Left ventricle myocardium inferior (tissue), 1 donor: Measurements from ENCODE around the gene SHISA7. TPM values are rescaled to one million over a fixed set of nuclear protein-coding genes. Genes with fewer than 3 reads are reported as not detected.

ENCODE experiments used
- DNase-seq: peaks from one replicate; pipeline ENCODE4 v3.0.0-alpha.2; 2020
- H3K27ac ChIP-seq: fragments of 200-600 bp; replicated peaks from 2 replicates; pipeline ENCODE4 v1.8.0; 2021
- H3K27me3 ChIP-seq: fragments of 200-600 bp; 2 replicates; pipeline ENCODE4 v1.8.0; 2021; ENCODE audit warnings: low read depth
- H3K36me3 ChIP-seq: fragments of 200-600 bp; 2 replicates; pipeline ENCODE4 v1.8.0; 2021
- H3K4me1 ChIP-seq: fragments of 200-600 bp; 2 replicates; pipeline ENCODE4 v1.8.0; 2021
- H3K4me3 ChIP-seq: fragments of 200-600 bp; 2 replicates; pipeline ENCODE4 v1.8.0; 2021; ENCODE audit warnings: mild to moderate bottlenecking, moderate library complexity
- H3K9me3 ChIP-seq: fragments of 200-600 bp; replicated peaks from 2 replicates; pipeline ENCODE4 v1.8.0; 2021
- intact Hi-C: fragments of 100-400 bp; cut with micrococcal nuclease; formaldehyde crosslinking; loops from one replicate; pipeline ENCODE4 v1.11.0; 2022
- total RNA-seq: library from RNA; stranded (reverse); fragmentation: NEBNext Ultra II Directional; extraction: Animal tissue kit (Norgen Biotek cat#: 25700); gene quantifications from one replicate; pipeline ENCODE4 v1.2.1, GENCODE V29; 2021
- TF ChIP-seq, protein P1 (sequence below): fragments of 200-600 bp; IDR thresholded peaks from 2 replicates; pipeline ENCODE4 v1.8.0; 2021; ENCODE audit warnings: antibody characterized with exemption, mild to moderate bottlenecking, borderline replicate concordance
- donor health status: DM: no; HTN: yes; CAD: no; lungs with severe emphysema.

SHISA7 gene
- total RNA-seq, 1 donor from 2014 or later, result not detected

DNA sequence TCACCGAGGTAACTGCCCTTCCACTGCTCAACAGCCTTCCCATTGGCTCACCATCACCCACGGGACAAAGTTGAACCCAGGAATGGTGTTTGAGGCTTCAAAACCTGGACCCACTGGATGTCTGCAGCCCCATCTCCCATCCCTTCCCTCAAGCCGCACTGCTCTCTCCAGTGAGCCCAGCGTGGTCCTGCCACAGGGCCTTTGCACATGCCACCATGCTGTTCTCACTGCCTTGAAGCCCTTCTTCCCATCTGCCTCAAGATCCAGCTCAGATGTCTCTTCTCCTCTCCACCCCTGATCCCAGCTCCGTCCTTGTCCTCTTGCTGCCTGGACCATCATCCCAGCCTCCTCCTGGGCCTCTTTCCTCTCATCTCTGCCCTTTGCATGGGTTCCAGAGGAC, 4.0 kb downstream of the SHISA7 start:
- Histone ChIP-seq H3K4me1 (peaks cover 11% of the 10 kb centered on the region), H3K27ac (no peak overlapping the region), H3K4me3 (no peak overlapping the region), H3K27me3 (peaks cover 84% of the 10 kb centered on the region), H3K9me3 (no peaks in the 10 kb centered on the region), H3K36me3 (no peaks in the 10 kb centered on the region)
- no peak for DNase-seq
- intact Hi-C loops, result no loop called here
- TF ChIP-seq, protein P1, sequence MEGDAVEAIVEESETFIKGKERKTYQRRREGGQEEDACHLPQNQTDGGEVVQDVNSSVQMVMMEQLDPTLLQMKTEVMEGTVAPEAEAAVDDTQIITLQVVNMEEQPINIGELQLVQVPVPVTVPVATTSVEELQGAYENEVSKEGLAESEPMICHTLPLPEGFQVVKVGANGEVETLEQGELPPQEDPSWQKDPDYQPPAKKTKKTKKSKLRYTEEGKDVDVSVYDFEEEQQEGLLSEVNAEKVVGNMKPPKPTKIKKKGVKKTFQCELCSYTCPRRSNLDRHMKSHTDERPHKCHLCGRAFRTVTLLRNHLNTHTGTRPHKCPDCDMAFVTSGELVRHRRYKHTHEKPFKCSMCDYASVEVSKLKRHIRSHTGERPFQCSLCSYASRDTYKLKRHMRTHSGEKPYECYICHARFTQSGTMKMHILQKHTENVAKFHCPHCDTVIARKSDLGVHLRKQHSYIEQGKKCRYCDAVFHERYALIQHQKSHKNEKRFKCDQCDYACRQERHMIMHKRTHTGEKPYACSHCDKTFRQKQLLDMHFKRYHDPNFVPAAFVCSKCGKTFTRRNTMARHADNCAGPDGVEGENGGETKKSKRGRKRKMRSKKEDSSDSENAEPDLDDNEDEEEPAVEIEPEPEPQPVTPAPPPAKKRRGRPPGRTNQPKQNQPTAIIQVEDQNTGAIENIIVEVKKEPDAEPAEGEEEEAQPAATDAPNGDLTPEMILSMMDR, result no peak

DNA sequence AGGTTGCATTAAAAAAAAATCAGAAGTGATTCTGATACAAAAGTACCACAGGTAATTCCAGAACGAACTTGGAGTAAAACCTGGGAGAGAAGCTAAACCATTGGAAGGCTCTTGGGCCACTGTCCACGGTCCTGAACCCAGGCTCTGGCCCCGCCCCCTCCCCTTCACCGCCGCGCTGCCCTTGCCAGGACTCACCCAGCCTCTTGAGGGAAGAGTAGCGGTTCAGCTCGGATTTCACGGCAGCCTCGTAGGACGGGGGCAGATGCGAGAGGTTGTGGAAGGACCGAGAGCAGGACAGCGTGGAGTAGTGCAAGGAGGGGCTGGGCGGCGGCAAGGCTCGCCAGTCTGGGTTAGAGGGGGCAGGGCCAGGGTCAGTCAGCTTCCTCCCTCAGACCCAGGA, 5.7 kb downstream of the SHISA7 start:
- peak; percentile 52 for DNase-seq
- peaks cover 85% of the 10 kb centered on the region for H3K27me3 ChIP-seq
- no peak overlapping the region for H3K4me3 ChIP-seq
- no peaks in the 10 kb centered on the region for H3K36me3 ChIP-seq
- intact Hi-C loops, result no loop called here
- peaks cover 11% of the 10 kb centered on the region for H3K4me1 ChIP-seq
- H3K9me3 ChIP-seq, result no peaks in the 10 kb centered on the region
- TF ChIP-seq, protein P1, result no peak
- H3K27ac ChIP-seq, result no peak overlapping the region

DNA sequence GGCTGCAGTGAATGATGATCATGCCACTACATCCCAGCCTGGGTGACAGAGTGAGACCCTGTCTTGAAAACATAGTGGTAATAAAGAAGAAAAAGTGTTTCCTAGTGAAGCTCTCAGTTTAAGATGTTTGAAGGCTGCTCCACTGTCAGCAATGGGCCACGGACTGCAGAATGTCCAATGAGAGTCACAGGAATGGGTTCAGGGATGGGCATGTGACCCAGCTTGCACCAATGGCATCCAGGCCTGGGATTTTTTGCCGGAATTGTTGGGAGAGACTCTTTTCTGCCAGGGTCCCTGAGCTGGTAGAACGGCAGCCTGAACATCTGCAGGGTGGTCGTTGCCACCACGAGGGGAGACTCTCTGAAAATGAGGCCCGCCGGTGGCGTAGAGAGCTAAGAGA, 6.3 kb downstream of the SHISA7 start:
- TF ChIP-seq, protein P1, result no peak
- DNase-seq, result no peak
- no peak overlapping the region for H3K4me3 ChIP-seq
- peaks cover 85% of the 10 kb centered on the region for H3K27me3 ChIP-seq
- no peak overlapping the region for H3K27ac ChIP-seq
- intact Hi-C loops, result no loop called here
- H3K4me1 ChIP-seq, result peaks cover 9% of the 10 kb centered on the region
- H3K36me3 ChIP-seq, result no peaks in the 10 kb centered on the region
- H3K9me3 ChIP-seq, result no peaks in the 10 kb centered on the region

DNA sequence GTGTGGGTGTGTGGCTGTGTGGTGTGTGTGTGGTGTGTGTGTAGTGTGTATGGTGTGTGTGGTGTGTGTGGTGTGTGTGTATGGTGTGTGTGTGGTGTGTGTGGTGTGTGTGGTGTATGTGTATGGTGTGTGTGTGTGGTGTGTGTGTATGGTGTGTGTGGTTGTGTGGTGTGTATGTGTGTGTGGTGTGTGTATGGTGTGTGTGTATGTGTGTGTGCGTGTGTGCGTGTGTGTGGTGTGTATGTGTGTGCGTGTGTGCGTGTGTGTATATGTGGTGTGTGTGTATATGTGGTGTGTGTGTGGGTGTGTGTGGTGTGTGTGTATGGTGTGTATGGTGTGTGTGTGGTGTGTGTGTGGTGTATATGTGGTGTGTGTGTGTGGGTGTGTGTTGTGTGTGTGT, 8.1 kb downstream of the SHISA7 start:
- no peak for DNase-seq
- intact Hi-C loops, result no loop called here
- H3K4me1 ChIP-seq, result no peaks in the 10 kb centered on the region
- no peaks in the 10 kb centered on the region for H3K9me3 ChIP-seq
- TF ChIP-seq, protein P1, result no peak
- no peak overlapping the region for H3K4me3 ChIP-seq
- no peak overlapping the region for H3K27ac ChIP-seq
- H3K36me3 ChIP-seq, result no peaks in the 10 kb centered on the region
- H3K27me3 ChIP-seq, result peaks cover 85% of the 10 kb centered on the region

DNA sequence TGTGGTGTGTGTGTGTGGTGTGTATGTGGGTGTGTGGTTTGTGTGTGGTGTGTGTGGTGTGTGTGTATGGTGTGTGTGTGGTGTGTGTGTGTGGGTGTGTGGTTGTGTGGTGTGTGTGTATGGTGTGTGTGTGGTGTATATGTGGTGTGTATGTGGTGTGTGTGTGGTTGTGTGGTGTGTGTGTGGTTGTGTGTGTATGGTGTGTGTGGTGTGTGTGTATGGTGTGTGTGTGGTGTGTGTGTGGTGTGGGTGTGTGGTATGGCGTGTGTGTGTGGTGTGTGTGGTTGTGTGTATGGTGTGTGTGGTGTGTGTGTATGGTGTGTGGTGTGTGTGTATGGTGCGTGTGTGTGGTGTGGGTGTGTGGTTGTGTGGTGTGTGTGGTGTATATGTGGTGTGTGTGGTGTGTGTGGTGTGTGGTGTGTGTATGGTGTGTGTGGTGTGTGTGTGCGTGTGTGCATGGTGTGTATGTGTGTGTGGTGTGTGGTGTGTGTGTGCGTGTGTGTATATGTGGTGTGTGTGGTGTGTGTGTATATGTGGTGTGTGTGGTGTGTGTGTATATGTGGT, 8.7 kb downstream of the SHISA7 start:
- TF ChIP-seq, protein P1, result no peak
- Histone ChIP-seq H3K27me3 (peaks cover 85% of the 10 kb centered on the region), H3K4me1 (no peaks in the 10 kb centered on the region)

More for the DNA sequence above, 8.7 kb downstream of the SHISA7 start:
- Histone ChIP-seq H3K27ac (no peak overlapping the region), H3K4me3 (no peak overlapping the region), H3K36me3 (no peaks in the 10 kb centered on the region), H3K9me3 (no peaks in the 10 kb centered on the region)
- DNase-seq, result no peak
- intact Hi-C loops, result no loop called here
